RWPE2 (cell line): ENCODE measurements around the gene HLA-DQB1.

Experiments
- ATAC-seq: fragments of 200-7000 bp; cut with Tn5 transposase; 3 replicates; pipeline ENCODE4 v1.9.1; 2021; ENCODE audit warnings: low read depth
- DNase-seq: peaks from one replicate; pipeline ENCODE4 v3.0.0-alpha.2; 2020; ENCODE audit warnings: low spot score
- H3K27ac ChIP-seq: fragments of 450-650 bp; 2 replicates; pipeline ENCODE4 v1.5.1; 2017; ENCODE audit warnings: mild to moderate bottlenecking; ENCODE audit not compliant: poor library complexity, severe bottlenecking
- H3K27me3 ChIP-seq: fragments of 250-450 bp; sonication (Bioruptor Pico); 2 replicates; pipeline ENCODE4 v1.5.1; 2021; ENCODE audit warnings: mild to moderate bottlenecking, moderate library complexity; ENCODE audit not compliant: insufficient read depth, poor library complexity, severe bottlenecking
- H3K36me3 ChIP-seq: fragments of 250-450 bp; sonication (Bioruptor Pico); 2 replicates; pipeline ENCODE4 v1.5.1; 2020; ENCODE audit warnings: low read depth, mild to moderate bottlenecking, moderate library complexity
- H3K4me1 ChIP-seq: fragments of 250-450 bp; sonication (Bioruptor Pico); 2 replicates; pipeline ENCODE4 v1.5.1; 2021; ENCODE audit warnings: mild to moderate bottlenecking, moderate library complexity; ENCODE audit not compliant: insufficient read depth, poor library complexity, severe bottlenecking
- H3K4me3 ChIP-seq: fragments of 250-450 bp; sonication (Bioruptor Pico); 2 replicates; pipeline ENCODE4 v1.5.1; 2021; ENCODE audit warnings: mild to moderate bottlenecking, moderate library complexity; ENCODE audit not compliant: severe bottlenecking
- H3K9me3 ChIP-seq: fragments of 250-450 bp; sonication (Bioruptor Pico); 2 replicates; pipeline ENCODE4 v1.5.1; 2021; ENCODE audit warnings: mild to moderate bottlenecking, moderate library complexity; ENCODE audit not compliant: severe bottlenecking
- TF ChIP-seq, protein P1 (sequence below): fragments of 450-650 bp; IDR thresholded peaks from one replicate; pipeline ENCODE4 v1.5.1; 2017; ENCODE audit warnings: mild to moderate bottlenecking, moderate library complexity; ENCODE audit not compliant: poor library complexity, severe bottlenecking

HLA-DQB1 gene

GRCh38 chr6:32641122-32641521 lies 25.3 kb downstream of the HLA-DQB1 start:
- no peak for DNase-seq
- Histone ChIP-seq H3K4me3 (no peak overlapping the region), H3K9me3 (no peaks in the 10 kb centered on the region), H3K27ac (no peak overlapping the region), H3K36me3 (no peaks in the 10 kb centered on the region), H3K27me3 (no peaks in the 10 kb centered on the region), H3K4me1 (no peaks in the 10 kb centered on the region)
- no peak for ATAC-seq
- TF ChIP-seq, protein P1, sequence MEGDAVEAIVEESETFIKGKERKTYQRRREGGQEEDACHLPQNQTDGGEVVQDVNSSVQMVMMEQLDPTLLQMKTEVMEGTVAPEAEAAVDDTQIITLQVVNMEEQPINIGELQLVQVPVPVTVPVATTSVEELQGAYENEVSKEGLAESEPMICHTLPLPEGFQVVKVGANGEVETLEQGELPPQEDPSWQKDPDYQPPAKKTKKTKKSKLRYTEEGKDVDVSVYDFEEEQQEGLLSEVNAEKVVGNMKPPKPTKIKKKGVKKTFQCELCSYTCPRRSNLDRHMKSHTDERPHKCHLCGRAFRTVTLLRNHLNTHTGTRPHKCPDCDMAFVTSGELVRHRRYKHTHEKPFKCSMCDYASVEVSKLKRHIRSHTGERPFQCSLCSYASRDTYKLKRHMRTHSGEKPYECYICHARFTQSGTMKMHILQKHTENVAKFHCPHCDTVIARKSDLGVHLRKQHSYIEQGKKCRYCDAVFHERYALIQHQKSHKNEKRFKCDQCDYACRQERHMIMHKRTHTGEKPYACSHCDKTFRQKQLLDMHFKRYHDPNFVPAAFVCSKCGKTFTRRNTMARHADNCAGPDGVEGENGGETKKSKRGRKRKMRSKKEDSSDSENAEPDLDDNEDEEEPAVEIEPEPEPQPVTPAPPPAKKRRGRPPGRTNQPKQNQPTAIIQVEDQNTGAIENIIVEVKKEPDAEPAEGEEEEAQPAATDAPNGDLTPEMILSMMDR, result no peak

GRCh38 chr6:32639440-32640394 lies 26.7 kb downstream of the HLA-DQB1 start:
- Histone ChIP-seq H3K27me3 (no peaks in the 10 kb centered on the region), H3K27ac (no peak overlapping the region), H3K36me3 (no peaks in the 10 kb centered on the region), H3K4me1 (no peaks in the 10 kb centered on the region), H3K9me3 (no peaks in the 10 kb centered on the region), H3K4me3 (no peak overlapping the region)
- TF ChIP-seq, protein P1, result no peak
- DNase-seq (no peak), ATAC-seq (no peak)

GRCh38 chr6:32638532-32639219 lies 27.8 kb downstream of the HLA-DQB1 start:
- no peak overlapping the region for H3K4me3 ChIP-seq
- TF ChIP-seq, protein P1, result no peak
- no peak for DNase-seq

GRCh38 chr6:32637883-32638282 lies 28.6 kb downstream of the HLA-DQB1 start:
- no peak for ATAC-seq
- Histone ChIP-seq H3K27ac (no peak overlapping the region), H3K4me3 (no peak overlapping the region)

More at GRCh38 chr6:32638532-32639219, 27.8 kb downstream of the HLA-DQB1 start:
- no peaks in the 10 kb centered on the region for H3K27me3 ChIP-seq
- H3K27ac ChIP-seq, result no peak overlapping the region
- no peaks in the 10 kb centered on the region for H3K4me1 ChIP-seq
- H3K36me3 ChIP-seq, result no peaks in the 10 kb centered on the region
- no peak for ATAC-seq
- H3K9me3 ChIP-seq, result no peaks in the 10 kb centered on the region

More at GRCh38 chr6:32637883-32638282, 28.6 kb downstream of the HLA-DQB1 start:
- TF ChIP-seq, protein P1, result no peak
- DNase-seq, result no peak
- no peaks in the 10 kb centered on the region for H3K4me1 ChIP-seq
- no peaks in the 10 kb centered on the region for H3K36me3 ChIP-seq
- no peaks in the 10 kb centered on the region for H3K27me3 ChIP-seq
- H3K9me3 ChIP-seq, result no peaks in the 10 kb centered on the region
